ENCODE measurements around the gene GSK3A. TPM values are rescaled to one million over a fixed set of nuclear protein-coding genes. Genes with fewer than 3 reads are reported as not detected.

GSK3A gene
- total RNA-seq, 1 experiment from 2014 or later = 34.9 TPM

DNA sequence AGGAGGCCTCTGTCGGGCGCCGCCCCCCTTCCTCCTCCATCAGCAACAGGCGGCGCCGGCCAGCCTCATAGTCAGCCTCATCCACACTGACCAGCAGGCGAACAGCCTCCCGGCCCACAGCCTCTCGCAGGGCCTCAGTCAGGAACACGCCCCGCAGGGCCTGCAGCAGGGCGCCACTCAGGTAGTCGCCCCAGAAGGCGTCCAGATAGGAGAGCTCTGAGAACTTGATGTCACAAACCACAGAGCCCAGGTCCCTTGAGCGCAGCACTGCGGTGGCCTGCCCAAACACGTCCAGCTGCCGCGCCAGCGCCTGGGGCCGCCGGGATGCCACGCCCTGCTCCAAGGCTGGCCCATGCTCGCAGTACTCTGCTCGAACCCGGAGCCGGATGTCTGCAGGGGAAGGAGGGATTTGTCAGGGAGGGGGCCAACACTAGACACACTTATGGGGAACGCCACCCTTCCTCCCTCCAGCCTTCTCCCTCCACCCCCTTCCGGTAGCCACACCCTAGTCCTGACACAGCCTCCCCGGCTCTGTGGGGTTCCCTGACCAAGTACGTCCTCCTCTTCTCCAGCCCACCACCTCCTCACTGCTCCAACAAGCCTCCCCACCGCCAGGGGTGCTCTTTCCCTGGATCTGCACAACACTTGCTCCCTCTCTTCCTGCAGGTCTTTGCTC, 42.8 kb downstream of the GSK3A start:
- H3K36me3 ChIP-seq = peaks cover 6% of the 10 kb centered on the region; the same call in 1 of the 2 replicates
- H3K9me3 ChIP-seq (replicated peaks) = no peaks in the 10 kb centered on the region
- no peaks in the 10 kb centered on the region for H3K27me3 ChIP-seq
- no peak for DNase-seq
- H3K4me3 ChIP-seq = no peak overlapping the region
- no peak overlapping the region for H3K27ac ChIP-seq
- H3K4me1 ChIP-seq = no peaks in the 10 kb centered on the region

DNA sequence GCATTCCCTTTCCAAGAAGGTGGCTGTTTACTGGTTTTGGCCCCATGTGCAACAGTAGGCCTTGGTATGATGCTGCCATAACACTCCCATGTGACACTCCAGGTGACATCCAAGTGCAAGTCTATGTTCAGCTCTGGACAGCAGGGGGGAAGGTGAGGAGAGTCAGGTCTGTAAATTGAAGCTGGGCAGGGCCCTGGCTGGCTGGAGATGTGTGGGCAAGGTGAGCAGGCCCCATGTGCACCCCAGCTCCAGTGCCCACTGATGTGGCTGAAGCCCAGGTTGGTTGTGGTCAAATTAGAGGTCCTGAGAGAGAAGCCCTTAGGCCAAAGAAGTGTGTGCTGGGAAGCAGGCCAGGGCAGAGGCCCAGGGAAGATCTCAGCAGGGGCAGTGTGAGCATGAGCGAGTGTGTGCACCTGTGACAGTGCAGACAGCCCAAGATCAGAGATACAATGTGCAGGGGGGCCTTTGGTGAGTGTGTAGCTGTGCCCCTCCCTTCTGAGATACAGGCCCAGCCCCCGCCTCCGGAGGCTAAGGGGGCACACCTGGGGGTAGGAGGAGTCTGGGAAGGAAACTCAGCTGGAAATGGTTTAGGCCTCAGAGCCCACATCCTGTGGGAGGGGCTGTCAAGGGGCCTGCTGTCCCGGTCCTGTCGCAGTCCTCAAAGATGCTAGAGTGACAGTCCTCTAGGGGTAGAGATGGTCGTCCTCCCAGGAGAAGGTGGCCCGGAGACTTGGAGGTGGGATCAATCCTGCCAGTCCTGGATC, 43.5 kb downstream of the GSK3A start:
- H3K4me3 ChIP-seq = no peak overlapping the region
- H3K9me3 ChIP-seq (replicated peaks) = no peaks in the 10 kb centered on the region
- DNase-seq = no peak
- H3K27ac ChIP-seq = no peak overlapping the region
- no peaks in the 10 kb centered on the region for H3K27me3 ChIP-seq
- H3K36me3 ChIP-seq = peaks cover 6% of the 10 kb centered on the region; the same call in 1 of the 2 replicates
- no peaks in the 10 kb centered on the region for H3K4me1 ChIP-seq

DNA sequence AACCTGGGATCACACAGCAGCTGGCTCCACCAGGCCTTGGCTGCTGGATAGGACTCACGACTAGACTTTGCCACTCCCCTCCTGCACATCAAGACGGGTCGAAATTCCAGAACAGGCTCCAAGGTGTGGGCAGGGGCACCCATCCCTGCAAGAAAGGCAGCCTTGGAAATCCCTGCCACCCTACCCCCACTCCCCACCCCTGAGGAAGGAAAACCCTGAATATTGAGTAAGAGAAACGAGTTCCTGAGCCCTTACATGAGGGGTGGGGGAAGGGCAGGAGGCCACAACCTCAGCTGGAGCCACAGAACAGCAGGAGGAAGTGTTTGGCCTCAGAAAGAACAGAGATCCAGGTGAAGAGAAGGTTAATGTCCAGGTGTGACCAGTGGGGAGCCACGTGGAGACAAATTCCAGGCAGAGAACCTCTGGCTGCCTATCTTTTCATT, 45.0 kb downstream of the GSK3A start:
- no peak for DNase-seq
- H3K4me1 ChIP-seq = no peaks in the 10 kb centered on the region
- H3K36me3 ChIP-seq = peaks cover 6% of the 10 kb centered on the region; the same call in 1 of the 2 replicates
- no peak overlapping the region for H3K27ac ChIP-seq
- no peaks in the 10 kb centered on the region for H3K27me3 ChIP-seq
- no peaks in the 10 kb centered on the region; the same call in 1 of the 2 replicates for H3K9me3 ChIP-seq (replicated peaks)
- H3K4me3 ChIP-seq = no peak overlapping the region

DNA sequence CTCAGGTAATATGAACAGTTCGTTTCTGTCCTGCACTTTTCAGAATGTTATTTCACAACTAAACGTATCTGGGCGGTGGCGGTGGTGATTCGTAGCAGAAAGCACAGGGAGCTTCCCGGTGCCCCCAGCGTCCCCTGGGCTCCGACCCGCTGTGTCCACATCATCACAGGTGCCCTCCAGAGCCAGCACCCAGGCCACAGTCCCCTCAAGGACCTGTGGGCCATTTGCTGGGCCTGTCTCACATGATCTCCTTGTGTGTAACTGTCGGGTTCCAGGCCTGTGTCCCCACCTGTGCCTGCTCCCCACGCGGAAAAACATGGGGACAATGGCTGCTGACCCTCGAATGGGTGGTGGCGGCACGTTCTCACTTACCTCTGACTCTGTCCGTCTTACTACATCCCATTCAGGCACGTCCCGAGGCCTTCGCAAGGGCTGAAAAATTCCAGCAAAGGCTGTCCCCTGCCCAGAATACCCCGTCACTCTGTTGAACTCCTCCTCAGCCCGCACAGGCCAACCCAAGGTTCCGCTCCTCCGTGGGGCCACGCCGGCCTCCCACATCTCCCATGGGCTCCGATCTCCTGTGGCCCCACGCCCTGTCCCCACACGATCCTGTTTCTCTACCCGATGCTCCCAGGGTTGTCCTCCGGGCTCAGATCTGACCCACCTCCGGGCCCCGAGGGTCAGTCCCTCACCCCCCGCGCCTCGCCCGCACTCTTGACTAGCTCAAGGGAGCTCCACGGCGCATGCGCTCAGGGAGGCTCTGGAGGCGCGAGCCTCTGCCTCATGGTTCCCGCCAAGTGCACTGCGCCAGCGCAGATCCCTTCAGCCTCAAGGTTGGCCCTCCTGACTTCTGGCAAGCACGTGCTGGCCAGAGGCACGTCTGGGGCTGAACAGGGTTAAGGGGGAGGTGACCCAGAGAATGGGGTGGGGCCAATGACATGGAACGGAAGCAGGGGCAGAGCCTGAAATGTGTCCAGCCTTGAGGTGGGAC, 46.1 kb downstream of the GSK3A start:
- no peak for DNase-seq
- Histone ChIP-seq H3K27me3 (no peaks in the 10 kb centered on the region), H3K36me3 (0 out of 2 replicates have a peak, but pooled peaks cover 6% of the 10 kb centered on the region), H3K27ac (no peak overlapping the region), H3K4me3 (no peak overlapping the region), H3K4me1 (no peaks in the 10 kb centered on the region), H3K9me3 (replicated peaks) (no peaks in the 10 kb centered on the region; the same call in 1 of the 2 replicates)

DNA sequence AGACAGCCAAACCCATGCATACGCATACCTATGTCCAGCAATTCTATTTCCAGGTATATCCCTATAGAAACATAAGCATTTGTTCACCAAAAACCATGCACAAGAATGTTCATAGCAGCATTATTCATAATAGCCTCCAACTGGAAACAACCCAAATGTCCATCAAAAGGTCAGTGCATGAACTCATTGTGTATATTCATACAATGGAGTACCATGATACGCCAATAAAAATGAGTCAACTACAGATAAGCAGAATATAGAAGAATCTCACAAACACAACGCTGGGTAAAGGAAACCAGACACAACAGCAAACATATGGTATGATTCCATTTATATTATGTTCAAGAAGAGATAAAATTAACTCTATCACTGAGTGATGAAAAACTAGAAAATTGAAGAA, 48.7 kb downstream of the GSK3A start:
- no peaks in the 10 kb centered on the region for H3K4me1 ChIP-seq

DNA sequence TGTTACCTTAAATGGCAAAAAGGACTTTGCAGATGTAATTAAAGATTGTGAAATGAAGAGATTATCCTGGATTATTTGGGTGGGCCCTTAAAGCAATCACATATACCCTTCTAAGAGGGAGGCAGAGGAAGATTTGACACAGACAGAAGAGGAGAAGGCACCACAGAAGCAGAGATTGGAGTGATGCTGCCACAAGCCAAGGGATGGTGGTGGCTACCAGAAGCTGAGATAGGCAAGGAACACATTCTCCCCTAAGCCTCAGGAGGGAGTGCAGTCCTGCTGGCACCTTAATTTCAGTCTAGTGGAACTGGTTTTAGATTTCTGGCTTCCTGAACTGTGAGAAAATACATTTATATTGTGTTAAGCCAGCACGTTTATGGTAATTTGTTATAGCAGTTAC, 49.1 kb downstream of the GSK3A start:
- no peaks in the 10 kb centered on the region; the same call in 1 of the 2 replicates for H3K27me3 ChIP-seq
- no peaks in the 10 kb centered on the region for H3K4me1 ChIP-seq
- no peaks in the 10 kb centered on the region for H3K36me3 ChIP-seq
- no peak overlapping the region for H3K4me3 ChIP-seq
- no peak for DNase-seq
- no peak overlapping the region for H3K27ac ChIP-seq
- H3K9me3 ChIP-seq (replicated peaks) = no peaks in the 10 kb centered on the region; the same call in 1 of the 2 replicates

More for the DNA sequence above, 48.7 kb downstream of the GSK3A start:
- Histone ChIP-seq H3K27me3 (no peaks in the 10 kb centered on the region; the same call in 1 of the 2 replicates), H3K9me3 (replicated peaks) (no peaks in the 10 kb centered on the region; the same call in 1 of the 2 replicates), H3K27ac (no peak overlapping the region), H3K4me3 (no peak overlapping the region), H3K36me3 (0 out of 2 replicates have a peak, but pooled peaks cover 2% of the 10 kb centered on the region)
- DNase-seq = no peak

DNA sequence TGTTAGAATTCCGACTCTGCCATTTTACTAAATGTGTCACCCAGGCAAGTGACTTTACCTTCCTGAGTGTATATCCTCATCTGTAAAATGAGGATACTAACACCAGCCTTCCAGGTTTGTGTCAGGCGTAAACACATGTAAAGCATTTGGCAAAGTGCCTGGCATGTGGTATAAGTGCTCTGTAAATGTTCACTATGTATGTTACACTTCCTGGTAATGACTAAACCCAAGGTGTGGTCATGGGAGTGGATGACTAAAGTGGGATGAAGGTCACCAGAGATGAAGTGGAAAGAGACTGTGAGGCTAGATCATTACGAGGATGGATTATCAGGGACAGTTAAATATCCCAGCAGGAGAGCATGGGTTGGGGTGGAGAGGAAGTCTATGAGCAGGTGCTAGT, 50.5 kb downstream of the GSK3A start:
- H3K4me1 ChIP-seq = no peaks in the 10 kb centered on the region
- no peak overlapping the region for H3K27ac ChIP-seq
- DNase-seq = no peak
- no peaks in the 10 kb centered on the region; the same call in 1 of the 2 replicates for H3K9me3 ChIP-seq (replicated peaks)
- no peaks in the 10 kb centered on the region for H3K36me3 ChIP-seq
- no peak overlapping the region for H3K4me3 ChIP-seq
- H3K27me3 ChIP-seq = peaks cover 2% of the 10 kb centered on the region; the same call in 1 of the 2 replicates

DNA sequence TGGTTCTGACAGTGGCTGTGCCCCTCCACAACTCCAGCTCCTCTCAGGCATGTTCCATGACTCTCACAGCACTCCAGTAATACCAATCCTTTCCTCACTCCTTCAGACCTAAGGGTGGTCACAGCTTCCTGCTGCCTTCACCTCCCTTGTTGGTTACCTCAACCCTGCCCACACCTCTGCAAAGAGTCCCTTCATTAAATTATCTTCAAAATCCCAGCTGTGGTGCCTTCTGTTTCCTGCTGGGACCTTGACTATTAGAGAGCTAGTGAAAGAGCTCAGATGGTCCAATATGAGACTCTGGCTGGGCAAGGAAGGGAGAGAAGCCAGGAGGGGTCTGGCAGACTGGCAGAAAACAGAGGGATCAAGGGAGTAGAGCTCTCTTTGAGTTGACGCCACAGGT, 51.1 kb downstream of the GSK3A start:
- Histone ChIP-seq H3K9me3 (replicated peaks) (no peaks in the 10 kb centered on the region; the same call in 1 of the 2 replicates), H3K27ac (no peak overlapping the region), H3K36me3 (no peaks in the 10 kb centered on the region), H3K4me3 (no peak overlapping the region), H3K27me3 (peaks cover 7% of the 10 kb centered on the region; the same call in 1 of the 2 replicates), H3K4me1 (no peaks in the 10 kb centered on the region)
- DNase-seq = no peak

DNA sequence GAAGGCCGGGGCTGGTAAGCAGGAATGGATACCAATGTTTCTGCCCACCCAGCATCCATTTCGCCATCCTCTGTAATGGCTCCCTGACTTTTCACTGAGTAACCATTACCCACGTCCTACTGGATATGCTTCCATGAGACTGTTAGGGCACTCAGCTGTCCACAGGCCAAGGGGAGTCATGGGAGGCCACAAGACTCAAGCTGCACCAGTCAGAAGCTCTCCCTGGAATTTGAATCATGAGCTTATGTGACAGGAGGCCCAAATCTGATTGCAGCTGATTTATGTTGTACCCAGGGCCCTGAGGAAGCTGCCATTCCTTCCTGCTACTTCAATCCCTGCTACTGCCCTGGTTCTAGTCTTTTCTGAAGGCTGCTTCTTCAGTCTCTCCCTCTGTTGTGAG, 53.3 kb downstream of the GSK3A start:
- Histone ChIP-seq H3K36me3 (no peaks in the 10 kb centered on the region), H3K4me3 (no peak overlapping the region), H3K4me1 (no peaks in the 10 kb centered on the region), H3K9me3 (replicated peaks) (no peaks in the 10 kb centered on the region; the same call in 1 of the 2 replicates), H3K27ac (no peak overlapping the region), H3K27me3 (peaks cover 7% of the 10 kb centered on the region; the same call in 1 of the 2 replicates)
- no peak for DNase-seq

DNA sequence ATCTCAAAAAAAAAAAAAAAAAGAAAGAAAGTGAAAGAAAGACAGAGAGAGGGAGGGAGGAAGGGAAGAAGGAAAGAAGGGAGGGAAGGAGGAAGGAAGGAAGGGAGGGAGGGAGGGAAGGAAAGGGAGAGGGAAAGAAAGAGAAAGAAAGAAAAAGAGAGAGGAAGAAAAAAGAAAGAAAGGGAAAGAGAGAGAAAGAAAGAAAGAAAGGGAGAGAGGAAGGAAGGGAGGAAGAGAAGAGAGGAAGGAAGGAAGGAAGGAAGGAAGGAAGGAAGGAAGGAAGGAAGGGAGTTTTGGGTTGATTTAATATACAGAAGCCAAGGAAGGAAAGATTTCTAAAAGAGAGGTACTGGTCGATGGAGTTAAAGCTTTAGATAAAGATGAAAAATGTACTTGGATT, 53.7 kb downstream of the GSK3A start:
- Histone ChIP-seq H3K9me3 (replicated peaks) (no peaks in the 10 kb centered on the region; the same call in 1 of the 2 replicates), H3K27me3 (peaks cover 7% of the 10 kb centered on the region; the same call in 1 of the 2 replicates), H3K4me1 (no peaks in the 10 kb centered on the region), H3K36me3 (no peaks in the 10 kb centered on the region), H3K4me3 (no peak overlapping the region), H3K27ac (no peak overlapping the region)
- DNase-seq = no peak

DNA sequence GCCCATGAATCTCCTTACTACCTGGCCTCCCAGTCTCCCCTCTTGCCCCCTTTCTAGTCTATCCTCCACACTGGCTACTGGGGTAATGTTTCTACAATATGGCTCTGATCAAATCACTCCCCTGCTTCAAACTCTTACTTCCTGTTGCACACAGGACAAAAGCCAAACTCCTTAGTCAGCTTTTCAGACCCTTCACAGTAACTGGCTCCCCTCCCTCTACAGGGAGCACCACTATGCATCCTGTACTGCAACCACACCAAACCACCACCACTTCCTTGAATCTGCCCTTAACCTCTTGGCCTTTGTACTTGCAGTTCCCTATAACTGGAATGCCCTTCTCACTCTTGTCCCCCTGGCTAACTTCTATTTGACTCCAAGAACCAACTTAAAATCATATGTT, 57.1 kb downstream of the GSK3A start:
- H3K4me1 ChIP-seq = no peaks in the 10 kb centered on the region
- no peak overlapping the region for H3K4me3 ChIP-seq
- H3K27me3 ChIP-seq = peaks cover 10% of the 10 kb centered on the region
- DNase-seq = no peak
- no peaks in the 10 kb centered on the region for H3K36me3 ChIP-seq
- no peak overlapping the region for H3K27ac ChIP-seq
- H3K9me3 ChIP-seq (replicated peaks) = no peaks in the 10 kb centered on the region

DNA sequence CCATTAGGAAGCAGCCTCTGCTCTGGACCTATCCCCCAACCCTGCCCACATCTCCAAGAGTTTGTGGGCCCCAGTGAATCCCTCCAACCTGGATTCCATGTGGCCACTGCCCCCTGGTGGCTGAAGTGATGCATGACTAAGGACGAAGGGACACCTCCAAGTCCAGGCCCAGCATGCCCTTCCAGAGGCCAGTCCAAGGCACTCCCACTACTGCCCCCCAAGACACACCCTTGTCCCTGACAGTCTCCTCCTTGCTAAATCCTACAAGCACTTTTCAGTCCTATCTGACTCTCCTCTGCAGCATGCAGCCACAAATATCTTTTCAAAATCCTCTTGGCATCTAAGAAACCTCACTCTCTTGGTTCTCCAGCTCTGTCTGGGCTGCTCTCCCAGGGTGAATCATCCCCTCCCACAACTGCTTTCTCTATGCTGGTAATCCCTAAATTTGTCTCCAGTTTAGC, 58.0 kb downstream of the GSK3A start:
- Histone ChIP-seq H3K9me3 (replicated peaks) (no peaks in the 10 kb centered on the region), H3K27me3 (peaks cover 13% of the 10 kb centered on the region), H3K36me3 (no peaks in the 10 kb centered on the region), H3K4me1 (no peaks in the 10 kb centered on the region), H3K4me3 (no peak overlapping the region), H3K27ac (no peak overlapping the region)
- DNase-seq = peak; percentile 82 to 93

Measured in SJCRH30 (cell line).